NCI-H2196 (cell line): Measurements from ENCODE around the gene PRR20B.
A peak's percentile ranks its signal among the peaks of the same experiment; 100 is the strongest.
"Not testable (repeated sequence)": the region's sequence is repeated elsewhere in the genome, so short reads cannot be mapped to it uniquely, and the experiment has no call there.

Source experiments
- DNase-seq: peaks from one replicate; lab custom pipeline; 2025; ENCODE audit not compliant: unreplicated experiment; lab: John Stamatoyannopoulos, UW

PRR20B gene

DNA sequence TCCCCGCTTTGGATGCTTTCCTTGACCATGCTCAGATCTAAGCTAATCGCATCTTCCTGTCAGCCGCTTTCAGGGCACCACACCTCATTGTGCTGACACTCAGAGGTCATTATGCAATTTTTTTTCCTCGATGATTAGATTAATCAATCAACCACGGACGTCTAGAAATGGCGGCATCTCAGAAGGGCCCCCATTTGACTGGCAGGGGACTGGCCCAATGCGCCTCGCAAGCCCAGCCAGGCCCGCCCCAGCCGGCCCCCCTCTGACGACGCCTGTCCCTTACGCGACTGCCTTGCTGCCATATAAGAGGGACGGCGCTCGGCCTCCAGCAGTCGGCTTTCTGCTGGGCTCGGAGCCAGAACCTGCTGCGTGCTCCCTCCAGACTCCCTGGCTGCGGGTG lies at the start of gene PRR20B:
TSS of gene PRR20B (plus strand) at position 301 of the 400 bp plus-strand sequence. CDS start 387 bp downstream, outside the sequence.
- not testable (repeated sequence) for DNase-seq

DNA sequence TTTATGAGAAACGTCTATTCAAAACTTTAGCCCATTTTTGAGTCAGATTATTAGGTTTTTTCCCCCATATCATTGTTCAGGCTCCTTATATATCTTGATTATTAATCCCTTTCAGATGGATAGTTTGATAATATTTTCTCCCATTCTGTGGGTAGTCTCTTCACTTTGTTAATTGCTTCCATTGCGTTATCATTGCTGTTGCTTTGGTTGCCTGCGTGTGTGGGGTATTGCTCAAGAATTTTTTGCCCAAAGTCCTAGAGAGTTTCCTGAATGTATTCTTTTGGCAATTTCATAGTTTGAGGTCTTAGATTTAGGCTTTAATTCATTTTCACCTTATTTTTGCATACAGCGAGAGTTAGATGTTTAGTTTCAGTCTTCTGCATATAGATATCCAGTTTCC lies 32.3 kb upstream of the PRR20B start:
- no peak for DNase-seq

DNA sequence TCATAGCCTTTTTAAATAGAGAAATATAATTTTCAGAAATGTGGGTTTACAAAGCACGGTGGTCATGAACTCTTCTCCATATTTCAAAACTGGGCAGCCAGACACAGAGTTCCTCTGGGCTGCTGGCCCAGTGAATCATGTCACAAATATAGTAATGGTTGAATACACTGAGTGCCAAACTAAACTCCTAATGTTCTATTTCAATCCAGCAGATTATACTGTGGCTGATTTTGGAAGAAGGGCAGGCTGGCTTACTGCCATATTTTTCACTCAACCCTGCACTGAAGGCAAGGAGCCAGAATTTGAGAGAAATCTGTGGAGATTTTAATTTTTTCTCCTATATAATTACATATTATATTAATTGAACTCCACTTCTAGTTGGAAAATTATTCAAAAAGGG lies 23.6 kb upstream of the PRR20B start:
- DNase-seq: peak; percentile 6

DNA sequence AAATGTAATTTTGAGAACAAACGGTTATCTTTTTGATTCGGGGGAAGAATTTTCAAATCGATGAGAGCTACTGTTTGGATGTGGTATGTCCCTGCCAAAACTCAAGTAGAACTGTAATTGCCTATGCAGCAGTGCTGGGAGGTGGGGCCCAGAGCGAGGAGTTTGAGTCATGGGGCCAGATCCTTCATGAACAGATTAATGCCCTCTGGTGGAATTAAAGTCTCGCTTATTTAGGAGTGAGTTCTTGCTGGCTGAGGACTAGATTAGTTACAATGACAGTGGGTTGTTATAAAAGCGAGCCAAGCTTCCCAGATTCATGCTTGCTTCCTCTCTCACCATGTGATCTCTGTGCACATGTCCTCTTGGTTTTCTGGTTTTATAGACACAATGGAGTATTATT lies 18.4 kb upstream of the PRR20B start:
- DNase-seq: no peak

DNA sequence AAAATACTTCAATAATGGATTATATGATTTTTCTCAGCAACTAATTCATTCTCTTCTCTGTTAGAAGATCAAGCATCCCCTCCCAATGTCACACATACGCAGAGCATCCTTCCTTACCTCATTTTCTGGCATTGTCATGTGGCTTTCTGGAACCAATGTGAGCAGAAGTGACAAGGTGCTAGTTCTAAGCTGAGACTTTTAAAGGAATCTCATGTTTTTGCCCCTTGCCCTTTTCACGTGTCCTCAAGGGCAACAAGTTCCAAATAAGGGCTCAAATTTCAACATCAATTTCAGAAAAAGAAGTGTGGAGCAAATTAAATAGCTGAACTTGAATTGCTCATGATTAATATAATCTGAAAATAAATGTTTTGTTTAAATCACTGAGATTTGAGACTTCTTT lies 11.2 kb upstream of the PRR20B start:
- DNase-seq: no peak

DNA sequence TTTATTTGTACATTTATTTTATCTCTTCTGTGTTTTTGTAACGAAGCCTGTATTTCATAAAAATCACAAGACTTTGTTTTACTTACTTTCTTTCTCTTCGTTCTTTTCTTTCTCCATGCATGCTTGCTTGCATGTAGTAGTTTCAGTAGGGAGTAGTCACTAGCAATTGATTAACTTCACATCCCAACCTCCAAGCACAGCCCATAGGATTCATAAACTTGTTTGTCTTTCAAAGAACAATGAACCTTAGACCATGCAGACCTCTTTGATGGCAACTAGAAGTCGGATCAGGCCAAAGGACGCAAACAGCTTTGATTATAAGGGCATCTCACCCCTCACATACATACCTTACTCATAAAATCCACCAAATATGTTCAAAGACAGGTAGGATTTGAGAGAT lies 9.7 kb upstream of the PRR20B start:
- DNase-seq: no peak

DNA sequence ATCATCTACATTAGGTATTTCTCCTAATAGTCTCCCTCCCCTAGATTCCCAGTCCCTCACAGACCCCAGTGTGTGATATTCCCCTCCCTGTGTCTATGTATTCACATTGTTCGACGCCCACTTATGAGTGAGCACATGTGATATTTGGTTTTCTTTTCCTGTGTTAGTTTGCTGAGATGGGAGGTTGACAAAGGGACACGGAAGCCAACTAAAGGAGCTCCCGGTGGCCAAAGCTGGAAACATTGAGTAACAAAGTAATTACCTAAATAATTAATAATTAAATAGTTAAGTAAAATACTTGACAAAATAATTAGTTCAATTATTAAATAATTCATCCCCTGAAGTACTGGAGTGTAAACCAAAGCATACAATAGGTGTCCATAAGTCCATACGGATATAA lies 8.3 kb upstream of the PRR20B start:
- DNase-seq: no peak

DNA sequence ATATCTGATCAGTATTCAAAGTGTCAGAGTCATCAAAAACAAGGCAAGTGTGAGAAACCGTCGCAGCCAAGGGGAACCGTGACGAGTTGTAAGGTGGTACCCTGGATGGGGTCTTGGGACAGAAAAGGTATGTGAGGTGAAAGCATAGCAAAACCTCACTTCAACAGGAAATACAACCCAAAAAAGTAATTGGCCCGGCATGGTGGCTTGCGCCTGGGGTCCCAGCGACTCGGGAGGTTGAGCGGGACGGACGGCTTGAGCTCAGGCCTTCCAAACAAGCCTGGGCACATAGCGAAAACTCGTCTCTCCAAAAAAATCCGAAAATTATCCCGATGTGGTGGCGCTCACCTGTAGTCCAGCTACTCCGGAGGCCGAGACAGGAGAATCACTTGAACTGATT lies 7.5 kb upstream of the PRR20B start:
- not testable (repeated sequence) for DNase-seq

DNA sequence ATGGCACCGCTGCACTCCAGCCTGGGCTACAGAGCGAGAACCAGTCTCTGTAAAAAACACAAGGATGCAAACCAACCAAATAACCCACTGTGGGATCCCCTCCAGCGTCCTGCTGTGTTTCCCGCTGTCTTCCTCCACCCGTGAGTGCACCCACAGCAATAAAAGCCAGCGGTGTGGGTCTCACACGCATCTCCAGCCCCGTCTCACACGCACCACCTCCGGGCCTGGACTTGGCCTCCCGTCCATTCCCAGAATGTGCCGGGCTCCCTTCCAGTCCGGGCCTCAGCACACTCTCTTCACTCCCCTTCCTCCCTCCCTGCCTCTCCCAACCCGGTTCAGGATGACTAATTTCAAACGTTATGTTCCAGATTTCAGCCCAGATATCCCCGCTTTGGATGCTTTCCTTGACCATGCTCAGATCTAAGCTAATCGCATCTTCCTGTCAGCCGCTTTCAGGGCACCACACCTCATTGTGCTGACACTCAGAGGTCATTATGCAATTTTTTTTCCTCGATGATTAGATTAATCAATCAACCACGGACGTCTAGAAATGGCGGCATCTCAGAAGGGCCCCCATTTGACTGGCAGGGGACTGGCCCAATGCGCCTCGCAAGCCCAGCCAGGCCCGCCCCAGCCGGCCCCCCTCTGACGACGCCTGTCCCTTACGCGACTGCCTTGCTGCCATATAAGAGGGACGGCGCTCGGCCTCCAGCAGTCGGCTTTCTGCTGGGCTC lies 6.9 kb upstream of the PRR20B start, which contains the start of gene PRR20A:
TSS of gene PRR20A (plus strand) at position 684 of the 734 bp plus-strand sequence. CDS start 387 bp downstream, outside the sequence.
- not testable (repeated sequence) for DNase-seq

DNA sequence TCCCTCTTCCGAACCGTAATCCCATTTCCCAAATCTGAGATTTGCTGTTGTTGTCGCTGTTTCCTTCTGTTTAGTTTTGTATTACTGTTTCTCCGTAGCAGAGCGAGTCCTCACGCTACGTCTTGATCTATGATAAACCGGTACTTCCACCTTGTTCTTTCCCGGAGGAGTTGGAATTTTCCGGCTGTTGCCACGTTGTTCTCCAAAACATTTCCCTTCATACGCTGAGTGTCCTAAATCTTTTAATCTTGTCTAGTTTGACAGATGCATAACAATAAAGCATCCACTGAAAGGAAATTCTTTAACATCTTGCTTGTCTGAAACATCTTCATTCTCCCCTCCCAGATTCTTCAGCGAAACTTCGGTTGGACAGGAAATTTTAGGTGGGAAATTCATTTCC lies 818 bp downstream of the PRR20B start:
- DNase-seq: not testable (repeated sequence)

DNA sequence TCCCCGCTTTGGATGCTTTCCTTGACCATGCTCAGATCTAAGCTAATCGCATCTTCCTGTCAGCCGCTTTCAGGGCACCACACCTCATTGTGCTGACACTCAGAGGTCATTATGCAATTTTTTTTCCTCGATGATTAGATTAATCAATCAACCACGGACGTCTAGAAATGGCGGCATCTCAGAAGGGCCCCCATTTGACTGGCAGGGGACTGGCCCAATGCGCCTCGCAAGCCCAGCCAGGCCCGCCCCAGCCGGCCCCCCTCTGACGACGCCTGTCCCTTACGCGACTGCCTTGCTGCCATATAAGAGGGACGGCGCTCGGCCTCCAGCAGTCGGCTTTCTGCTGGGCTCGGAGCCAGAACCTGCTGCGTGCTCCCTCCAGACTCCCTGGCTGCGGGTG lies 6.5 kb downstream of the PRR20B start, which contains the start of gene PRR20C:
TSS of gene PRR20C (plus strand) at position 301 of the 400 bp plus-strand sequence. CDS start 387 bp downstream, outside the sequence.
- DNase-seq: not testable (repeated sequence)

DNA sequence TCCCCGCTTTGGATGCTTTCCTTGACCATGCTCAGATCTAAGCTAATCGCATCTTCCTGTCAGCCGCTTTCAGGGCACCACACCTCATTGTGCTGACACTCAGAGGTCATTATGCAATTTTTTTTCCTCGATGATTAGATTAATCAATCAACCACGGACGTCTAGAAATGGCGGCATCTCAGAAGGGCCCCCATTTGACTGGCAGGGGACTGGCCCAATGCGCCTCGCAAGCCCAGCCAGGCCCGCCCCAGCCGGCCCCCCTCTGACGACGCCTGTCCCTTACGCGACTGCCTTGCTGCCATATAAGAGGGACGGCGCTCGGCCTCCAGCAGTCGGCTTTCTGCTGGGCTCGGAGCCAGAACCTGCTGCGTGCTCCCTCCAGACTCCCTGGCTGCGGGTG lies 13.0 kb downstream of the PRR20B start, which contains the start of gene PRR20D:
TSS of gene PRR20D (plus strand) at position 301 of the 400 bp plus-strand sequence. CDS start 387 bp downstream, outside the sequence.
- not testable (repeated sequence) for DNase-seq

DNA sequence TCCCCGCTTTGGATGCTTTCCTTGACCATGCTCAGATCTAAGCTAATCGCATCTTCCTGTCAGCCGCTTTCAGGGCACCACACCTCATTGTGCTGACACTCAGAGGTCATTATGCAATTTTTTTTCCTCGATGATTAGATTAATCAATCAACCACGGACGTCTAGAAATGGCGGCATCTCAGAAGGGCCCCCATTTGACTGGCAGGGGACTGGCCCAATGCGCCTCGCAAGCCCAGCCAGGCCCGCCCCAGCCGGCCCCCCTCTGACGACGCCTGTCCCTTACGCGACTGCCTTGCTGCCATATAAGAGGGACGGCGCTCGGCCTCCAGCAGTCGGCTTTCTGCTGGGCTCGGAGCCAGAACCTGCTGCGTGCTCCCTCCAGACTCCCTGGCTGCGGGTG lies 19.6 kb downstream of the PRR20B start, which contains the start of gene PRR20E:
TSS of gene PRR20E (plus strand) at position 301 of the 400 bp plus-strand sequence. CDS start 387 bp downstream, outside the sequence.
- not testable (repeated sequence) for DNase-seq

DNA sequence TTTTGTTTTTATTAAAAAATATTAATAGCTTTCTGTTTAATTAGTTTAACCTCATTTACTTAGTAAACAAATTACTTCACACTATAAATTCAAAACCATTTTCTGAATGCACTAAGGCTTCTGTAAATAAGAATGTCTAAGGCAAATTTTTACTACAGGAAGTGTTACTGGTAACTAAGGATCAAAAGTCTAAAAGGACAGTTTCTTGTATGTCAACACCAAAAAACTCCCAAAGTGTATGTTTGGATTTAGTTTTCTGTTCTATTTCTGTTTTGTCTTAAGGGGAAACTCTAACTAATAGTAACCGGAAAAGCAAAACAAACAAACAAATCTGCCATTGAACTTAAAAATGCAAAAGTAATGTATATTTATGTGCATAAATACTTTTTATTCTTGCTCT lies 44.4 kb downstream of the PRR20B start:
- no peak for DNase-seq
